ENCODE data around the gene LMNTD2.

The LMNTD2 gene

GRCh38 chr11:560305-561147 is at the start of gene LMNTD2, which contains the start of gene RASSF7:
Gene LMNTD2, minus strand, starts transcription at chr11:560738. Its CDS starts 22 bp downstream, at chr11:560716.
Gene RASSF7, plus strand, starts transcription at chr11:560970. Its CDS starts 799 bp downstream, at chr11:561769.
- peak; percentile 92 for DNase-seq (ENCODE audit: low read depth, low spot score)

- no peak for DNase-seq (ENCODE audit: low read depth, low spot score)
Observed at GRCh38 chr11:609341-609811, 48.8 kb upstream of the LMNTD2 start.

GRCh38 chr11:608791-609251 is 48.3 kb upstream of the LMNTD2 start:
- no peak for DNase-seq (ENCODE audit: low read depth, low spot score)

- no peak for DNase-seq (ENCODE audit: low read depth, low spot score)
Observed at GRCh38 chr11:607971-608659, 47.6 kb upstream of the LMNTD2 start.

- DNase-seq (ENCODE audit: low read depth, low spot score) = no peak
Observed at GRCh38 chr11:607020-607780, 46.7 kb upstream of the LMNTD2 start.

GRCh38 chr11:606245-606644 is 45.7 kb upstream of the LMNTD2 start:
- DNase-seq (ENCODE audit: low read depth, low spot score) = no peak

GRCh38 chr11:605286-606129 is 45.0 kb upstream of the LMNTD2 start:
- DNase-seq (ENCODE audit: low read depth, low spot score) = no peak

- DNase-seq (ENCODE audit: low read depth, low spot score) = no peak
Observed at GRCh38 chr11:603154-603553, 42.6 kb upstream of the LMNTD2 start.

- DNase-seq (ENCODE audit: low read depth, low spot score) = no peak
Observed at GRCh38 chr11:601573-602245, 41.2 kb upstream of the LMNTD2 start.

- no peak for DNase-seq (ENCODE audit: low read depth, low spot score)
Observed at GRCh38 chr11:598005-598680, 37.6 kb upstream of the LMNTD2 start.

- DNase-seq (ENCODE audit: low read depth, low spot score) = no peak
Observed at GRCh38 chr11:597166-597725, 36.7 kb upstream of the LMNTD2 start.

- no peak for DNase-seq (ENCODE audit: low read depth, low spot score)
Observed at GRCh38 chr11:596374-596773, 35.8 kb upstream of the LMNTD2 start.

GRCh38 chr11:595400-595799 is 34.9 kb upstream of the LMNTD2 start:
- DNase-seq (ENCODE audit: low read depth, low spot score) = no peak

- DNase-seq (ENCODE audit: low read depth, low spot score) = no peak
Observed at GRCh38 chr11:593347-593746, 32.8 kb upstream of the LMNTD2 start.

- no peak for DNase-seq (ENCODE audit: low read depth, low spot score)
Observed at GRCh38 chr11:592918-593317, 32.4 kb upstream of the LMNTD2 start.

- DNase-seq (ENCODE audit: low read depth, low spot score) = no peak
Observed at GRCh38 chr11:592501-592900, 32.0 kb upstream of the LMNTD2 start.

- DNase-seq (ENCODE audit: low read depth, low spot score) = no peak
Observed at GRCh38 chr11:590997-591396, 30.5 kb upstream of the LMNTD2 start.

- DNase-seq (ENCODE audit: low read depth, low spot score) = no peak
Observed at GRCh38 chr11:589798-590197, 29.3 kb upstream of the LMNTD2 start.

- DNase-seq (ENCODE audit: low read depth, low spot score) = peak; percentile 47
Observed at GRCh38 chr11:587978-588380, 27.4 kb upstream of the LMNTD2 start.
